ENCODE data around the gene DYNC2H1.

DYNC2H1 gene

GRCh38 chr11:103281301-103281700 is 172.1 kb downstream of the DYNC2H1 start:
- DNase-seq = no peak

- DNase-seq = no peak
Observed at GRCh38 chr11:103284260-103284659, 175.0 kb downstream of the DYNC2H1 start.

GRCh38 chr11:103294516-103294915 is 185.3 kb downstream of the DYNC2H1 start:
- DNase-seq = no peak

GRCh38 chr11:103295704-103296103 is 186.5 kb downstream of the DYNC2H1 start:
- no peak for DNase-seq

- DNase-seq = no peak
Observed at GRCh38 chr11:103297900-103298299, 188.7 kb downstream of the DYNC2H1 start.

- no peak for DNase-seq
Observed at GRCh38 chr11:103315248-103315647, 206.0 kb downstream of the DYNC2H1 start.

GRCh38 chr11:103317118-103317517 is 207.9 kb downstream of the DYNC2H1 start:
- no peak for DNase-seq

GRCh38 chr11:103322821-103323220 is 213.6 kb downstream of the DYNC2H1 start:
- no peak for DNase-seq

GRCh38 chr11:103325686-103326069 is 216.5 kb downstream of the DYNC2H1 start:
- DNase-seq = no peak

- no peak for DNase-seq
Observed at GRCh38 chr11:103326070-103326794, 217.0 kb downstream of the DYNC2H1 start.

- no peak for DNase-seq
Observed at GRCh38 chr11:103327721-103328120, 218.5 kb downstream of the DYNC2H1 start.

GRCh38 chr11:103332409-103332808 is 223.2 kb downstream of the DYNC2H1 start:
- DNase-seq = no peak

GRCh38 chr11:103338621-103339484 is 229.6 kb downstream of the DYNC2H1 start:
- no peak for DNase-seq

- no peak for DNase-seq
Observed at GRCh38 chr11:103339485-103339857, 230.2 kb downstream of the DYNC2H1 start.

- no peak for DNase-seq
Observed at GRCh38 chr11:103340956-103341355, 231.7 kb downstream of the DYNC2H1 start.

GRCh38 chr11:103344886-103345285 is 235.7 kb downstream of the DYNC2H1 start:
- DNase-seq = no peak

GRCh38 chr11:103349595-103349994 is 240.4 kb downstream of the DYNC2H1 start:
- DNase-seq = no peak

GRCh38 chr11:103354656-103355055 is 245.4 kb downstream of the DYNC2H1 start:
- no peak for DNase-seq

- DNase-seq = no peak
Observed at GRCh38 chr11:103358251-103358650, 249.0 kb downstream of the DYNC2H1 start.

- no peak for DNase-seq
Observed at GRCh38 chr11:103359216-103359615, 250.0 kb downstream of the DYNC2H1 start.

- DNase-seq = no peak
Observed at GRCh38 chr11:103364687-103365086, 255.5 kb downstream of the DYNC2H1 start.

- DNase-seq = no peak
Observed at GRCh38 chr11:103367650-103368049, 258.4 kb downstream of the DYNC2H1 start.

- DNase-seq = no peak
Observed at GRCh38 chr11:103368145-103368544, 258.9 kb downstream of the DYNC2H1 start.

- DNase-seq = no peak
Observed at GRCh38 chr11:103370076-103370475, 260.9 kb downstream of the DYNC2H1 start.
